Gastroesophageal sphincter (tissue), 4 donors: ENCODE measurements around the gene DGAT2. TPM values are rescaled to one million over a fixed set of nuclear protein-coding genes. Genes with fewer than 3 reads are reported as not detected.
A peak's percentile ranks its signal among the peaks of the same experiment; 100 is the strongest.

Source experiments
- ATAC-seq: fragments of 150-250 bp; one replicate; pipeline ENCODE4 v1.9.1; 2016; ENCODE audit warnings: mild to moderate bottlenecking, moderate library complexity
- H3K27ac ChIP-seq, 4 donors: fragments of 200-600 bp; sonication (generic) in 3 of 4; 1 replicate in 3 of 4; 2 replicates in 1 of 4; pipeline ENCODE4 v1.5.1; 2016 to 2019
- H3K27me3 ChIP-seq: fragments of 200-600 bp; sonication (generic); one replicate; pipeline ENCODE4 v1.5.1; 2019
- H3K36me3 ChIP-seq, 2 donors: fragments of 200-600 bp; sonication (generic); one replicate each; pipeline ENCODE4 v1.5.1; 2019; ENCODE audit warnings: control low read depth in 1 of 2
- H3K4me1 ChIP-seq, 3 donors: fragments of 200-600 bp; sonication (generic); 1 replicate in 2 of 3; 2 replicates in 1 of 3; pipeline ENCODE4 v1.5.1; 2016 to 2019; ENCODE audit warnings: control low read depth in 2 of 3
- H3K4me3 ChIP-seq, 2 donors: fragments of 200-600 bp; sonication (generic); one replicate each; pipeline ENCODE4 v1.5.1; 2019; ENCODE audit warnings: mild to moderate bottlenecking in 1 of 2, moderate library complexity in 1 of 2
- H3K9me3 ChIP-seq, 3 donors: fragments of 200-600 bp; sonication (generic); one replicate each; pipeline ENCODE4 v1.5.1; 2017 to 2019; ENCODE audit warnings: control low read depth in 2 of 3
- CTCF ChIP-seq, 4 experiments: fragments of 200-600 bp in 2 of 4; fragments of 450-650 bp in 2 of 4; sonication (generic) in 1 of 4; IDR thresholded peaks; one replicate each; pipeline ENCODE4 v1.5.1; 2017 to 2019; ENCODE audit warnings: antibody characterized with exemption in 4 of 4, mild to moderate bottlenecking in 2 of 4, moderate library complexity in 2 of 4
- EP300 ChIP-seq: sonication (generic); formaldehyde crosslinking; IDR thresholded peaks from one replicate; pipeline ENCODE4 v1.6.1; 2017; ENCODE audit warnings: antibody characterized with exemption, mild to moderate bottlenecking
- POLR2A ChIP-seq, 2 donors: fragments of 450-650 bp; IDR thresholded peaks; one replicate each; pipeline ENCODE4 v1.6.1; 2017; ENCODE audit warnings: antibody characterized with exemption in 2 of 2, mild to moderate bottlenecking in 2 of 2, moderate library complexity in 1 of 2
- POLR2AphosphoS5 ChIP-seq: sonication (generic); formaldehyde crosslinking; IDR thresholded peaks from one replicate; pipeline ENCODE4 v1.6.1; 2017; ENCODE audit warnings: antibody characterized with exemption
- WGBS, 2 donors: methylation state at CpG; one replicate each; pipeline ENCODE4 v1.1.5; 2018; ENCODE audit warnings: low coverage in 1 of 2; 5-methylcytosine and 5-hydroxymethylcytosine counted together
- total RNA-seq, 4 donors: library from RNA; depleted of rRNA; stranded (reverse); fragments of >200 nt; gene quantifications; one replicate each; pipeline ENCODE4 v1.1.0, GENCODE V29; 2016

The DGAT2 gene
- total RNA-seq, 4 donors from 2014 or later, result 0.74 to 14.4 (median 1.5) TPM

GRCh38 chr11:75809991-75810390 is 41.4 kb downstream of the DGAT2 start:
- Histone ChIP-seq H3K4me3 (no peak overlapping the region), H3K9me3 (no peaks in the 10 kb centered on the region), H3K27ac (no peak overlapping the region), H3K27me3 (no peaks in the 10 kb centered on the region), H3K36me3 (no peaks in the 10 kb centered on the region), H3K4me1 (peaks cover 0 to 8% (median 0%) of the 10 kb centered on the region in 3 donors)
- no peak for ATAC-seq
- TF ChIP-seq POLR2AphosphoS5 (no peak), POLR2A (IDR thresholded peaks at IDR 0.05) (no peak), CTCF (IDR thresholded peaks at IDR 0.05) (no peak), EP300 (no peak)
- 67 to 86% methylated on average over 1 to 2 of the region's 2 CpGs for WGBS, 2 donors

GRCh38 chr11:75810637-75811390 is 42.2 kb downstream of the DGAT2 start:
- WGBS, 2 donors, result 69 to 97% methylated on average over 5 to 7 of the region's 8 CpGs
- peaks cover 0 to 9% (median 0%) of the 10 kb centered on the region in 3 donors for H3K4me1 ChIP-seq

GRCh38 chr11:75811485-75811884 is 42.9 kb downstream of the DGAT2 start:
- Histone ChIP-seq H3K4me1 (peaks cover 0 to 15% (median 4%) of the 10 kb centered on the region in 3 donors), H3K36me3 (no peaks in the 10 kb centered on the region), H3K4me3 (no peak overlapping the region), H3K27me3 (no peaks in the 10 kb centered on the region), H3K9me3 (no peaks in the 10 kb centered on the region), H3K27ac (no peak overlapping the region)
- TF ChIP-seq POLR2A (IDR thresholded peaks at IDR 0.05) (no peak), EP300 (no peak), CTCF (IDR thresholded peaks at IDR 0.05) (no peak), POLR2AphosphoS5 (no peak)
- 76 to 93% methylated on average over 2 of the region's 2 CpGs for WGBS, 2 donors
- ATAC-seq, result no peak

More at GRCh38 chr11:75810637-75811390, 42.2 kb downstream of the DGAT2 start:
- Histone ChIP-seq H3K27ac (no peak overlapping the region), H3K36me3 (no peaks in the 10 kb centered on the region), H3K4me3 (no peak overlapping the region), H3K9me3 (no peaks in the 10 kb centered on the region), H3K27me3 (no peaks in the 10 kb centered on the region)
- no peak for ATAC-seq
- TF ChIP-seq CTCF (IDR thresholded peaks at IDR 0.05) (no peak), POLR2A (IDR thresholded peaks at IDR 0.05) (no peak), POLR2AphosphoS5 (no peak), EP300 (no peak)

- TF ChIP-seq EP300 (no peak), POLR2A (IDR thresholded peaks at IDR 0.05) (no peak), CTCF (IDR thresholded peaks at IDR 0.05) (no peak), POLR2AphosphoS5 (no peak)
- 80 to 86% methylated on average over 2 of the region's 2 CpGs for WGBS, 2 donors
- Histone ChIP-seq H3K36me3 (no peaks in the 10 kb centered on the region), H3K4me1 (peaks cover 0 to 26% (median 6%) of the 10 kb centered on the region in 3 donors), H3K9me3 (no peaks in the 10 kb centered on the region), H3K27me3 (no peaks in the 10 kb centered on the region), H3K4me3 (no peak overlapping the region), H3K27ac (peak overlapping the region in 3 of 4 donors; percentile 45 to 94 (median 59))
- no peak for ATAC-seq
These were observed 44.0 kb downstream of the DGAT2 start for GRCh38 chr11:75812542-75813040.

GRCh38 chr11:75813124-75813523 is 44.5 kb downstream of the DGAT2 start:
- H3K27me3 ChIP-seq, result no peaks in the 10 kb centered on the region
- no peaks in the 10 kb centered on the region for H3K9me3 ChIP-seq
- no peak for ATAC-seq
- H3K4me3 ChIP-seq, result no peak overlapping the region
- no peak for TF ChIP-seq EP300
- no peak for TF ChIP-seq POLR2A (IDR thresholded peaks at IDR 0.05)
- TF ChIP-seq CTCF (IDR thresholded peaks at IDR 0.05), result no peak
- TF ChIP-seq POLR2AphosphoS5, result no peak
- peaks cover 0 to 32% (median 6%) of the 10 kb centered on the region in 3 donors for H3K4me1 ChIP-seq
- H3K36me3 ChIP-seq, result no peaks in the 10 kb centered on the region
- 55 to 58% methylated on average over 2 of the region's 2 CpGs for WGBS, 2 donors
- H3K27ac ChIP-seq, result peak overlapping the region in 3 of 4 donors; percentile 45 to 94 (median 59)
